Ishikawa (cell line): Measurements from ENCODE around the gene TMEM219.

ENCODE experiments used
- CEBPB ChIP-seq: IDR thresholded peaks from 2 replicates; pipeline ENCODE4 v1.6.1; 2012
- CREB1 ChIP-seq: IDR thresholded peaks from 2 replicates; pipeline ENCODE4 v1.6.1; 2012; ENCODE audit warnings: low read depth
- EGR1 ChIP-seq: IDR thresholded peaks from 2 replicates; pipeline ENCODE4 v1.6.1; 2012
- EP300 ChIP-seq: IDR thresholded peaks from 2 replicates; pipeline ENCODE4 v1.6.1; 2012; ENCODE audit warnings: borderline replicate concordance
- FOXM1 ChIP-seq: IDR thresholded peaks from 2 replicates; pipeline ENCODE4 v1.6.1; 2012; ENCODE audit warnings: low read depth, borderline replicate concordance
- NFIC ChIP-seq: IDR thresholded peaks from 2 replicates; pipeline ENCODE4 v1.6.1; 2012
- RAD21 ChIP-seq: IDR thresholded peaks from 2 replicates; pipeline ENCODE4 v1.6.1; 2012; ENCODE audit warnings: low read depth
- TAF1 ChIP-seq: IDR thresholded peaks from 2 replicates; pipeline ENCODE4 v1.6.1; 2012; ENCODE audit warnings: low read depth, mild to moderate bottlenecking
- TCF12 ChIP-seq: IDR thresholded peaks from 2 replicates; pipeline ENCODE4 v1.6.1; 2012; ENCODE audit warnings: low read depth
- TEAD4 ChIP-seq: IDR thresholded peaks from 2 replicates; pipeline ENCODE4 v1.6.1; 2012
- YY1 ChIP-seq: IDR thresholded peaks from 2 replicates; pipeline ENCODE4 v1.6.1; 2012; ENCODE audit warnings: low read depth
- ZBTB7A ChIP-seq: IDR thresholded peaks from 2 replicates; pipeline ENCODE4 v1.6.1; 2012; ENCODE audit warnings: low read depth
- TF ChIP-seq, protein P1 (sequence below): IDR thresholded peaks from 2 replicates; pipeline ENCODE4 v1.6.1; 2012; ENCODE audit warnings: low read depth, mild to moderate bottlenecking
- TF ChIP-seq, protein P2 (sequence below): IDR thresholded peaks from 2 replicates; pipeline ENCODE4 v1.6.1; 2012
- TF ChIP-seq, protein P3 (sequence below): IDR thresholded peaks from 2 replicates; pipeline ENCODE4 v1.6.1; 2012

TMEM219 gene

DNA sequence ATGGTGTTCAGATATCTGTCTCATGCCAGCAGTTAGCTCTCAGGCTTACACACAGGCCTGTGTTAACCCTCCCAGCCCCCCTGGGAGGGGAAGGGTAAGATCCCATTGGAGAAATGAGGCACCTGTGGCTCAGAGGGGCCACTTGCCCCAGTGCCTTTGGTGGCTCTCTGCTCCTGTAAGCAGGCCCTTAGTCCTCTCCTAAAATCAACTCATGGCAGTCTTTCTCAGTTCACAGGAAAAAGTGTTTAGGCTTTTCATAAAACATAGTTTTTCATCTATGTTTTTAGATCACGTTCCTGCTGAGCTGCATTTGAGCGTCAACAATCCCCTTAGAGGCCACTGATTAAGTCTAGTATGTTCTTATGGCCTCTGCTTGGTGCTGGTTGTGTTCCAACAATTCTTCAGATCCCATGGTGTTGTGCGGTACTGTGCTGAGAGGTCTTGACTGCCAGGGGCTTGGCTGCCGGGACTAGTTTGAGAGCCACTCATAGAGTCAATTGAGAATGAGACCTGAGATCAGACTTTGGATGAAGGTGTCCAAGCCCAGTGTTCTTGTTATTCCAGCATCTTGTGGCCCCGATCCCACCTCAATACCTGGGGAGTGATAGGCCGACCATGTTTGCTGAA lies 22.4 kb downstream of the TMEM219 start:
- TF ChIP-seq RAD21 (no peak), CREB1 (no peak), TCF12 (no peak), TAF1 (no peak), CEBPB (no peak), EP300 (no peak)
- TF ChIP-seq, protein P1, sequence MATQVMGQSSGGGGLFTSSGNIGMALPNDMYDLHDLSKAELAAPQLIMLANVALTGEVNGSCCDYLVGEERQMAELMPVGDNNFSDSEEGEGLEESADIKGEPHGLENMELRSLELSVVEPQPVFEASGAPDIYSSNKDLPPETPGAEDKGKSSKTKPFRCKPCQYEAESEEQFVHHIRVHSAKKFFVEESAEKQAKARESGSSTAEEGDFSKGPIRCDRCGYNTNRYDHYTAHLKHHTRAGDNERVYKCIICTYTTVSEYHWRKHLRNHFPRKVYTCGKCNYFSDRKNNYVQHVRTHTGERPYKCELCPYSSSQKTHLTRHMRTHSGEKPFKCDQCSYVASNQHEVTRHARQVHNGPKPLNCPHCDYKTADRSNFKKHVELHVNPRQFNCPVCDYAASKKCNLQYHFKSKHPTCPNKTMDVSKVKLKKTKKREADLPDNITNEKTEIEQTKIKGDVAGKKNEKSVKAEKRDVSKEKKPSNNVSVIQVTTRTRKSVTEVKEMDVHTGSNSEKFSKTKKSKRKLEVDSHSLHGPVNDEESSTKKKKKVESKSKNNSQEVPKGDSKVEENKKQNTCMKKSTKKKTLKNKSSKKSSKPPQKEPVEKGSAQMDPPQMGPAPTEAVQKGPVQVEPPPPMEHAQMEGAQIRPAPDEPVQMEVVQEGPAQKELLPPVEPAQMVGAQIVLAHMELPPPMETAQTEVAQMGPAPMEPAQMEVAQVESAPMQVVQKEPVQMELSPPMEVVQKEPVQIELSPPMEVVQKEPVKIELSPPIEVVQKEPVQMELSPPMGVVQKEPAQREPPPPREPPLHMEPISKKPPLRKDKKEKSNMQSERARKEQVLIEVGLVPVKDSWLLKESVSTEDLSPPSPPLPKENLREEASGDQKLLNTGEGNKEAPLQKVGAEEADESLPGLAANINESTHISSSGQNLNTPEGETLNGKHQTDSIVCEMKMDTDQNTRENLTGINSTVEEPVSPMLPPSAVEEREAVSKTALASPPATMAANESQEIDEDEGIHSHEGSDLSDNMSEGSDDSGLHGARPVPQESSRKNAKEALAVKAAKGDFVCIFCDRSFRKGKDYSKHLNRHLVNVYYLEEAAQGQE, result no peak

DNA sequence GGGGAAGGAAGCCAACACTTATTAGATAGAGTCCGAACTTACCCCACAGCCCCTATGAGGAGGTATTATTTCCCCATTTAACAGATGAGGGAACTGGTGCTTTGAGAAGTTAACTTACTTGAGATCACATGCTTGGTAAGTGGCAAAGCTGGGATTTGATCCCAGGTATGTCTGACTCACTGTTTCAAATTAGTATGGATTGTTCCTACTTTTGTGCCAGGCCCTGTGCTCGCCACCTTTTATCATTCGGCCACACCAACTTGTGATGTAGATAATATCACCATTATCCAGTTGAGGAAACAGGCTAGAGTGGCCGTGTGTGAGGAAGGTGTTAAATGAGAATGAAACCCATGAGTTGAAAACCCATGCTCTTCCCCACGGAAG lies 22.9 kb downstream of the TMEM219 start:
- TF ChIP-seq TEAD4 (no peak), FOXM1 (no peak), ZBTB7A (no peak), EGR1 (no peak), NFIC (no peak), EP300 (no peak), RAD21 (no peak)
- TF ChIP-seq, protein P1, result no peak
- TF ChIP-seq, protein P2, sequence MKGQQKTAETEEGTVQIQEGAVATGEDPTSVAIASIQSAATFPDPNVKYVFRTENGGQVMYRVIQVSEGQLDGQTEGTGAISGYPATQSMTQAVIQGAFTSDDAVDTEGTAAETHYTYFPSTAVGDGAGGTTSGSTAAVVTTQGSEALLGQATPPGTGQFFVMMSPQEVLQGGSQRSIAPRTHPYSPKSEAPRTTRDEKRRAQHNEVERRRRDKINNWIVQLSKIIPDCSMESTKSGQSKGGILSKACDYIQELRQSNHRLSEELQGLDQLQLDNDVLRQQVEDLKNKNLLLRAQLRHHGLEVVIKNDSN, result no peak

DNA sequence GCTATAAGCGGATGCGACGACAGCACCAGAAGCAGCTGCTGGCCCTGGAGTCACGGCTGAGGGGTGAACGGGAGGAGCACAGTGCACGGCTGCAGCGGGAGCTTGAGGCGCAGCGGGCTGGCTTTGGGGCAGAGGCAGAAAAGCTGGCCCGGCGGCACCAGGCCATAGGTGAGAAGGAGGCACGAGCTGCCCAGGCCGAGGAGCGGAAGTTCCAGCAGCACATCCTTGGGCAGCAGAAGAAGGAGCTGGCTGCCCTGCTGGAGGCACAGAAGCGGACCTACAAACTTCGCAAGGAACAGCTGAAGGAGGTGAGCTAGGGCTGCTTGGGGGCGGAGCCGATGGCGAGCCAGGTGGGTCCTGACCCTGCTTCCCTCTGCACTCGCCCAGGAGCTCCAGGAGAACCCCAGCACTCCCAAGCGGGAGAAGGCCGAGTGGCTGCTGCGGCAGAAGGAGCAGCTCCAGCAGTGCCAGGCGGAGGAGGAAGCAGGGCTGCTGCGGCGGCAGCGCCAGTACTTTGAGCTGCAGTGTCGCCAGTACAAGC lies 23.5 kb downstream of the TMEM219 start:
- TF ChIP-seq, protein P1, result no peak
- no peak for TF ChIP-seq ZBTB7A
- TF ChIP-seq EGR1, result no peak
- no peak for TF ChIP-seq TEAD4
- no peak for TF ChIP-seq FOXM1
- TF ChIP-seq NFIC, result no peak
- no peak for TF ChIP-seq CEBPB
- TF ChIP-seq YY1, result no peak
- TF ChIP-seq, protein P3, sequence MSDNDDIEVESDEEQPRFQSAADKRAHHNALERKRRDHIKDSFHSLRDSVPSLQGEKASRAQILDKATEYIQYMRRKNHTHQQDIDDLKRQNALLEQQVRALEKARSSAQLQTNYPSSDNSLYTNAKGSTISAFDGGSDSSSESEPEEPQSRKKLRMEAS, result no peak
- TF ChIP-seq EP300, result no peak
- TF ChIP-seq CREB1, result no peak
- TF ChIP-seq, protein P2, result no peak
- TF ChIP-seq RAD21, result no peak

DNA sequence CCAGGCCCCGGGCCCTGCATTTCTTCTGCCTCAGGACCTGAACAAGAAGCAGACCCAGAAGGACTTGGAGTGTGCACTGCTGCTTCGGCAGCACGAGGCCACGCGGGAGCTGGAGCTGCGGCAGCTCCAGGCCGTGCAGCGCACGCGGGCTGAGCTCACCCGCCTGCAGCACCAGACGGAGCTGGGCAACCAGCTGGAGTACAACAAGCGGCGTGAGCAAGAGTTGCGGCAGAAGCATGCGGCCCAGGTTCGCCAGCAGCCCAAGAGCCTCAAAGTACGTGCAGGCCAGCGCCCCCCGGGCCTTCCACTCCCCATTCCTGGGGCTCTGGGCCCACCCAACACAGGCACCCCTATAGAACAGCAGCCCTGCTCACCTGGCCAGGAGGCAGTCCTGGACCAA lies 24.4 kb downstream of the TMEM219 start:
- TF ChIP-seq ZBTB7A (no peak), EP300 (no peak), CEBPB (no peak), TAF1 (no peak), RAD21 (no peak), NFIC (no peak), EGR1 (no peak), FOXM1 (no peak), TCF12 (no peak), CREB1 (no peak), TEAD4 (no peak), YY1 (no peak)
- TF ChIP-seq, protein P3, result no peak
- TF ChIP-seq, protein P1, result no peak
- TF ChIP-seq, protein P2, result no peak
